ENCODE results near the gene ZFYVE28.

The ZFYVE28 gene

GRCh38 chr4:2354760-2355159 is 63.7 kb downstream of the ZFYVE28 start:
- DNase-seq (ENCODE audit: extremely low read depth in 1 of 2, low read depth in 1 of 2) = peak; percentile 10 to 16

- no peak for DNase-seq (ENCODE audit: extremely low read depth in 1 of 2, low read depth in 1 of 2)
Observed at GRCh38 chr4:2354118-2354517, 64.3 kb downstream of the ZFYVE28 start.

- no peak for DNase-seq (ENCODE audit: extremely low read depth in 1 of 2, low read depth in 1 of 2)
Observed at GRCh38 chr4:2353222-2354107, 65.0 kb downstream of the ZFYVE28 start.

- no peak for DNase-seq (ENCODE audit: extremely low read depth in 1 of 2, low read depth in 1 of 2)
Observed at GRCh38 chr4:2352729-2353221, 65.7 kb downstream of the ZFYVE28 start.

- no peak for DNase-seq (ENCODE audit: extremely low read depth in 1 of 2, low read depth in 1 of 2)
Observed at GRCh38 chr4:2352171-2352570, 66.3 kb downstream of the ZFYVE28 start.

GRCh38 chr4:2350982-2351381 is 67.5 kb downstream of the ZFYVE28 start:
- DNase-seq (ENCODE audit: extremely low read depth in 1 of 2, low read depth in 1 of 2) = no peak

- DNase-seq (ENCODE audit: extremely low read depth in 1 of 2, low read depth in 1 of 2) = no peak
Observed at GRCh38 chr4:2348786-2349185, 69.7 kb downstream of the ZFYVE28 start.

GRCh38 chr4:2347190-2347589 is 71.3 kb downstream of the ZFYVE28 start:
- no peak for DNase-seq (ENCODE audit: extremely low read depth in 1 of 2, low read depth in 1 of 2)

GRCh38 chr4:2343476-2343875 is 75.0 kb downstream of the ZFYVE28 start:
- no peak for DNase-seq (ENCODE audit: extremely low read depth in 1 of 2, low read depth in 1 of 2)

- no peak for DNase-seq (ENCODE audit: extremely low read depth in 1 of 2, low read depth in 1 of 2)
Observed at GRCh38 chr4:2341911-2342652, 76.4 kb downstream of the ZFYVE28 start.

- no peak for DNase-seq (ENCODE audit: extremely low read depth in 1 of 2, low read depth in 1 of 2)
Observed at GRCh38 chr4:2341261-2341841, 77.1 kb downstream of the ZFYVE28 start.

- DNase-seq (ENCODE audit: extremely low read depth in 1 of 2, low read depth in 1 of 2) = no peak
Observed at GRCh38 chr4:2340272-2341061, 78.0 kb downstream of the ZFYVE28 start.

- DNase-seq (ENCODE audit: extremely low read depth in 1 of 2, low read depth in 1 of 2) = no peak
Observed at GRCh38 chr4:2339458-2340271, 78.8 kb downstream of the ZFYVE28 start.

- DNase-seq (ENCODE audit: extremely low read depth in 1 of 2, low read depth in 1 of 2) = no peak
Observed at GRCh38 chr4:2338754-2339457, 79.5 kb downstream of the ZFYVE28 start.

GRCh38 chr4:2337896-2338295 is 80.5 kb downstream of the ZFYVE28 start:
- DNase-seq (ENCODE audit: extremely low read depth in 1 of 2, low read depth in 1 of 2) = no peak

GRCh38 chr4:2337131-2337723 is 81.2 kb downstream of the ZFYVE28 start:
- DNase-seq (ENCODE audit: extremely low read depth in 1 of 2, low read depth in 1 of 2) = no peak

- no peak for DNase-seq (ENCODE audit: extremely low read depth in 1 of 2, low read depth in 1 of 2)
Observed at GRCh38 chr4:2336659-2337058, 81.8 kb downstream of the ZFYVE28 start.

- DNase-seq (ENCODE audit: extremely low read depth in 1 of 2, low read depth in 1 of 2) = no peak
Observed at GRCh38 chr4:2335729-2336101, 82.7 kb downstream of the ZFYVE28 start.
